SK-N-SH treated with all-trans-retinoic acid at 6 μM for 48 hours (cell line): ENCODE results near the gene PRKCB.

ENCODE experiments used
- ATAC-seq: fragments of 200-7000 bp; cut with Tn5 transposase; 3 replicates; pipeline ENCODE4 v1.9.1; 2020; ENCODE audit warnings: mild to moderate bottlenecking, moderate library complexity
- ARNTL ChIP-seq: fragments of 450-650 bp; formaldehyde crosslinking; IDR thresholded peaks from 2 replicates; pipeline ENCODE4 v1.5.0; 2020; ENCODE audit warnings: low read depth, mild to moderate bottlenecking, moderate library complexity, borderline replicate concordance
- BACH2 ChIP-seq: fragments of 250-450 bp; sonication (Bioruptor Pico); IDR thresholded peaks from 2 replicates; pipeline ENCODE4 v1.9.0; 2021; ENCODE audit warnings: mild to moderate bottlenecking, borderline replicate concordance
- CREB5 ChIP-seq: fragments of 250-450 bp; sonication (Bioruptor Pico); IDR thresholded peaks from 2 replicates; pipeline ENCODE4 v1.5.1; 2020; ENCODE audit warnings: low read depth, mild to moderate bottlenecking, moderate library complexity
- CSDC2 ChIP-seq: fragments of 250-450 bp; sonication (Bioruptor Pico); IDR thresholded peaks from 2 replicates; pipeline ENCODE4 v1.5.0; 2020; ENCODE audit warnings: mild to moderate bottlenecking, moderate library complexity
- CSRNP3 ChIP-seq: fragments of 250-450 bp; sonication (Bioruptor Pico); IDR thresholded peaks from 2 replicates; pipeline ENCODE4 v1.5.1; 2021; ENCODE audit warnings: mild to moderate bottlenecking, moderate library complexity
- ESRRG ChIP-seq: fragments of 250-450 bp; sonication (Bioruptor Pico); IDR thresholded peaks from 2 replicates; pipeline ENCODE4 v1.6.1; 2021; ENCODE audit warnings: mild to moderate bottlenecking
- GLIS3 ChIP-seq: fragments of 250-450 bp; sonication (Bioruptor Pico); IDR thresholded peaks from 2 replicates; pipeline ENCODE4 v1.5.0; 2020; ENCODE audit warnings: mild to moderate bottlenecking, moderate library complexity
- ISL1 ChIP-seq: fragments of 250-450 bp; sonication (Bioruptor Pico); IDR thresholded peaks from 2 replicates; pipeline ENCODE4 v2.1.2; 2022; ENCODE audit warnings: mild to moderate bottlenecking, moderate library complexity
- PATZ1 ChIP-seq: fragments of 250-450 bp; sonication (Bioruptor Pico); IDR thresholded peaks from 2 replicates; pipeline ENCODE4 v1.8.0; 2020; ENCODE audit warnings: mild to moderate bottlenecking, moderate library complexity, borderline replicate concordance
- POU6F1 ChIP-seq: fragments of 250-450 bp; sonication (Bioruptor Pico); IDR thresholded peaks from 2 replicates; pipeline ENCODE4 v1.8.0; 2021; ENCODE audit warnings: low read depth, mild to moderate bottlenecking, moderate library complexity, borderline replicate concordance
- PPARA ChIP-seq: fragments of 250-450 bp; sonication (Bioruptor Pico); IDR thresholded peaks from 2 replicates; pipeline ENCODE4 v1.5.0; 2020; ENCODE audit warnings: mild to moderate bottlenecking, borderline replicate concordance
- SNAI2 ChIP-seq: fragments of 250-450 bp; sonication (Bioruptor Pico); IDR thresholded peaks from 2 replicates; pipeline ENCODE4 v1.5.0; 2020; ENCODE audit warnings: mild to moderate bottlenecking, moderate library complexity
- TCF4 ChIP-seq: fragments of 250-450 bp; sonication (Bioruptor Pico); IDR thresholded peaks from 2 replicates; pipeline ENCODE4 v1.8.0; 2021; ENCODE audit warnings: mild to moderate bottlenecking, moderate library complexity, borderline replicate concordance
- TOX ChIP-seq: fragments of 250-450 bp; sonication (Bioruptor Pico); IDR thresholded peaks from 2 replicates; pipeline ENCODE4 v1.8.0; 2021; ENCODE audit warnings: mild to moderate bottlenecking, moderate library complexity, borderline replicate concordance
- TSHZ2 ChIP-seq: fragments of 250-450 bp; sonication (Bioruptor Pico); IDR thresholded peaks from 2 replicates; pipeline ENCODE4 v1.5.0; 2020; ENCODE audit warnings: mild to moderate bottlenecking, moderate library complexity
- ZC3H10 ChIP-seq: fragments of 250-450 bp; sonication (Bioruptor Pico); IDR thresholded peaks from 2 replicates; pipeline ENCODE4 v1.5.1; 2021; ENCODE audit warnings: mild to moderate bottlenecking, moderate library complexity
- ZFP3 ChIP-seq: fragments of 250-450 bp; sonication (Bioruptor Pico); IDR thresholded peaks from 2 replicates; pipeline ENCODE4 v1.5.0; 2020; ENCODE audit warnings: mild to moderate bottlenecking, moderate library complexity
- ZFP30 ChIP-seq: fragments of 450-650 bp; formaldehyde crosslinking; IDR thresholded peaks from 2 replicates; pipeline ENCODE4 v1.5.0; 2022; ENCODE audit warnings: mild to moderate bottlenecking, moderate library complexity
- ZNF565 ChIP-seq: fragments of 450-650 bp; formaldehyde crosslinking; conservative IDR thresholded peaks from 2 replicates; pipeline ENCODE4 v1.5.0; 2020; ENCODE audit warnings: low read depth, mild to moderate bottlenecking, moderate library complexity
- ZNF70 ChIP-seq: fragments of 450-650 bp; formaldehyde crosslinking; IDR thresholded peaks from 2 replicates; pipeline ENCODE4 v1.5.0; 2020; ENCODE audit warnings: mild to moderate bottlenecking, moderate library complexity
- ZNF8 ChIP-seq: fragments of 450-650 bp; formaldehyde crosslinking; IDR thresholded peaks from 2 replicates; pipeline ENCODE4 v1.5.0; 2020; ENCODE audit warnings: mild to moderate bottlenecking, moderate library complexity

The PRKCB gene

GRCh38 chr16:23796941-23797340, 38.8 kb upstream of the PRKCB start:
- no peak for TF ChIP-seq ZC3H10 (CRISPR knock-in tag)
- TF ChIP-seq GLIS3: no peak
- no peak for ATAC-seq

- ATAC-seq: peak; percentile 94
- no peak for TF ChIP-seq ZNF70 (CRISPR knock-in tag)
- TF ChIP-seq CSDC2 (CRISPR knock-in tag): no peak
- no peak for TF ChIP-seq ARNTL (CRISPR knock-in tag)
- no peak for TF ChIP-seq ZNF565 (CRISPR knock-in tag)
- TF ChIP-seq CSRNP3 (CRISPR knock-in tag): no peak
- no peak for TF ChIP-seq ISL1 (CRISPR knock-in tag)
- TF ChIP-seq, all 23 proteins: peak for 0
Observed at GRCh38 chr16:23801378-23801777, 34.4 kb upstream of the PRKCB start.

GRCh38 chr16:23802776-23803175, 33.0 kb upstream of the PRKCB start:
- ATAC-seq: no peak
- TF ChIP-seq SNAI2 (CRISPR knock-in tag): no peak
- no peak for TF ChIP-seq ZNF8 (CRISPR knock-in tag)
- no peak for TF ChIP-seq CSRNP3 (CRISPR knock-in tag)
- no peak for TF ChIP-seq TOX (CRISPR knock-in tag)
- TF ChIP-seq PPARA (CRISPR knock-in tag): no peak
- TF ChIP-seq ZNF565 (CRISPR knock-in tag): no peak
- TF ChIP-seq ISL1 (CRISPR knock-in tag): no peak
- TF ChIP-seq CREB5 (CRISPR knock-in tag): no peak
- TF ChIP-seq, all 23 proteins: peak for 0

- TF ChIP-seq PATZ1 (CRISPR knock-in tag) (no peak), POU6F1 (CRISPR knock-in tag) (no peak), ISL1 (CRISPR knock-in tag) (no peak), ZFP3 (CRISPR knock-in tag) (no peak), CSDC2 (CRISPR knock-in tag) (no peak), TSHZ2 (CRISPR knock-in tag) (no peak), ESRRG (CRISPR knock-in tag) (no peak), ZNF565 (CRISPR knock-in tag) (no peak), CSRNP3 (CRISPR knock-in tag) (no peak), TCF4 (no peak), BACH2 (CRISPR knock-in tag) (no peak), ZFP30 (CRISPR knock-in tag) (no peak), SNAI2 (CRISPR knock-in tag) (no peak), PPARA (CRISPR knock-in tag) (no peak)
- ATAC-seq: peak; percentile 91
Observed at GRCh38 chr16:23803591-23804123, 32.1 kb upstream of the PRKCB start.
